Activated T-helper 1 cell treated with Interleukin-2 at 50 U/mL for 16 hours (primary cell): ENCODE results near the gene MAP1B.

Experiments used
- DNase-seq: peaks from one replicate; pipeline ENCODE4 v3.0.0-alpha.2; 2020; ENCODE audit warnings: low read depth

Gene MAP1B

GRCh38 chr5:72225741-72226140, 118.5 kb downstream of the MAP1B start:
- DNase-seq = no peak

- no peak for DNase-seq
Observed at GRCh38 chr5:72226950-72227349, 119.7 kb downstream of the MAP1B start.

GRCh38 chr5:72228960-72229359, 121.7 kb downstream of the MAP1B start:
- no peak for DNase-seq

- no peak for DNase-seq
Observed at GRCh38 chr5:72231991-72232703, 124.9 kb downstream of the MAP1B start.

GRCh38 chr5:72232838-72233237, 125.6 kb downstream of the MAP1B start:
- DNase-seq = no peak

GRCh38 chr5:72233835-72234234, 126.6 kb downstream of the MAP1B start:
- DNase-seq = no peak

GRCh38 chr5:72234265-72234700, 127.0 kb downstream of the MAP1B start:
- DNase-seq = no peak

GRCh38 chr5:72234868-72235267, 127.6 kb downstream of the MAP1B start:
- no peak for DNase-seq

- no peak for DNase-seq
Observed at GRCh38 chr5:72235725-72236124, 128.4 kb downstream of the MAP1B start.

- no peak for DNase-seq
Observed at GRCh38 chr5:72237415-72237814, 130.1 kb downstream of the MAP1B start.

GRCh38 chr5:72237879-72238278, 130.6 kb downstream of the MAP1B start:
- DNase-seq = no peak

GRCh38 chr5:72238712-72239445, 131.6 kb downstream of the MAP1B start:
- no peak for DNase-seq

- no peak for DNase-seq
Observed at GRCh38 chr5:72241346-72242003, 134.2 kb downstream of the MAP1B start.

GRCh38 chr5:72242796-72243475, 135.7 kb downstream of the MAP1B start:
- no peak for DNase-seq

- DNase-seq = no peak
Observed at GRCh38 chr5:72243706-72244105, 136.4 kb downstream of the MAP1B start.

- DNase-seq = no peak
Observed at GRCh38 chr5:72244862-72245371, 137.6 kb downstream of the MAP1B start.

- no peak for DNase-seq
Observed at GRCh38 chr5:72245546-72245945, 138.3 kb downstream of the MAP1B start.

GRCh38 chr5:72245951-72246532, 138.8 kb downstream of the MAP1B start:
- DNase-seq = no peak

- DNase-seq = no peak
Observed at GRCh38 chr5:72246954-72247442, 139.7 kb downstream of the MAP1B start.

- no peak for DNase-seq
Observed at GRCh38 chr5:72248410-72248981, 141.2 kb downstream of the MAP1B start.

- DNase-seq = no peak
Observed at GRCh38 chr5:72251386-72251785, 144.1 kb downstream of the MAP1B start.
